ENCODE data around the gene ABCA4.

The ABCA4 gene

DNA sequence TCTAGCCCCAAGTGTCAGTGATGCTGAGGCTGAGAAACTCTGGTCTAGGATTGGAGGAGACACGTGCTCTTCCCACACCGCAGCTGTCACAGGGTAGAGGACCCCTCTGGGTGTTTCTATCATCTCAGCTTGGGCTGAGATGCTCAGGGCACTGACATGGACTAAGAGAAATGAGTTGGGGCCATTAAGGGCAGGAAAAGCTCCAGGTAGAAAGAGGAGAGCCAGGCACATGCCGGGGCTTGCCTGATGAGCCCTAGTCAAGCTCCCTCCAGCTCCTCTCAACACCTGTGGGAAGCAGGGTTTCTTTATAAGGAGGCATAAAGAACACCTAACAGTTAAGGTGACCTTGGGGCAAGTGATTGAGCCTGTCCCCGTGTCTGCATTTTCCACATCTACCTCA, 17.3 kb downstream of the ABCA4 start:
- no peak for DNase-seq

DNA sequence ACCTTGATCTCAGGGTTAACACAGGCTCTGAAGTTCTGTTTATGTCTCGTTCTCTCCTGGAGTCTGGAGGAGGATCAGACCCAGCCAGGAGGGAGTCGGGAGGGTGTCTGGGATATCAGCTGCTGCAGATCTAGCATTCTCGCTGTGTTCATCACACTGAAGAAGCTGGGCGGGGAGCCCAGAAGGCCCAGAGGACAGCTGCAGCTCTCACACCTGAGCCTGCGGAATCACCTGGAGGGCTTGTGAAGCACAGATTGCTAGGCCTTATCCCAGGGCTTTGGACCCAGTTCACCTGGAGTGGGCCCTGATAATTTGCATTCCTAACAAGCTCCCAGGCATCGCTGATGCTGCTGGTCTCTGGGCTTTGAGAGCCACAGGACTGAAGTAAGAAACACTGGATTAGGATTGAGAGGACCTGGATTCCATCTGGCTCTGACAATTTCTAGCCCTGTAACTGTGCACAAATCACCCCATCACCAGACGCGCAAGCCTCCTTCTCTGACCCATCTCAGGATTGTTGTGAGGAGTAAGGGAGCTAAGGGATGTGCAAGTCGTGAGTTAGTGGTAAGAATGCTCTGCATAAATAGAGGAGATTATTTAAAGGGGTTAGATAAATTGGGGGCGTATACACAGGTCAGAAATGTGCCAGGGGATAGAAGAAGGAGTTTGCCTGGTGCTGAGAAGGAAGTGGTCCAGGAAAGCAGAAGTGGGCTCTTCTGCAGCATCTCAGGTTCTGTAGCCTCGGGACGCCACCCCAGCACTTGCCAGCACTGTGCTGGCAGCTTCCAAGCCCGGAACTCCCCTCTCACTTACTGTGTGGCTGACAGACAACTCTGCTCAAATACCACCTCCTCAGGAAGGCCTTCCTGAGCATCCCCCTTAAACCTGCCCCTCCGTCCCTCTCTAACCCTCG, 19.1 kb downstream of the ABCA4 start:
- DNase-seq = no peak

DNA sequence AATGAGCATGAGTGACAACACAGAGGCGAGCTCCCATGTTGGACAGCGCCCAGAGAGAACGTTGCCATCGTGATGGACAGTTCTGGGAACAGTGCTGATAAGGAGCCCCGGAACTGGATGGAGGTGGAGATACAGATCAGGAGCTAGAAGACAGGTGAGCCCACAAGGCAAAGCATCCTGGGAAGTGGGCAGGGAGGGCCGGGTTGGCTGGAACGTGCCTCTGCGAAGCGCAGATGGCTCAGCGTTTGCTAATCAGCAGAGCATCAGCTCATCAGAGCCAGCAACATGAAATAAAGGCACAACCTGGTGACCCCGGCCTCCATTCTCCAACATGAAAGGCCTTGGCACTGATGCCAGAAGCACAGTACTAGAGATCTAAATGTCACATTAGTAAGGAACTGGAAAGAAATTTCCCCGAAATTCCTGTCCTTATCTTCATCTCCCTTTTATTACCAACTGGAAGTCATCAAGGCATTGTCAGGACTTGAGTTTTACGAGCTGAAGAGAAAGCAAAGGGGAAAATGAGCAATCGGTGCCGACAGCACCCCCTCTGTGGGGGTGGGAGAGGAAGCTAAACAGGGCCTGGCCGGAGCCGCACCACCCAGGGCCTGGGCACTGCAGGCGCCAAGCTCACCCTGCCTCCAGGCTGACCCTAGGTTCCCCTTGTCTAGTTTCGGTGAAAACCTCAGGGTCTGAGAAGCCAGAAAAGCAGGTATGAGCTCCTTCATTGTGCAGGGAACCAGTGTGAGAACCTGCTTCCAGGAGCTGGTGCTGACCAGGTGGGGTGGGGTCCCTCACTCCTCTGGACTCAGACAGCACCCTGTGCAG, 19.9 kb downstream of the ABCA4 start:
- no peak for DNase-seq

DNA sequence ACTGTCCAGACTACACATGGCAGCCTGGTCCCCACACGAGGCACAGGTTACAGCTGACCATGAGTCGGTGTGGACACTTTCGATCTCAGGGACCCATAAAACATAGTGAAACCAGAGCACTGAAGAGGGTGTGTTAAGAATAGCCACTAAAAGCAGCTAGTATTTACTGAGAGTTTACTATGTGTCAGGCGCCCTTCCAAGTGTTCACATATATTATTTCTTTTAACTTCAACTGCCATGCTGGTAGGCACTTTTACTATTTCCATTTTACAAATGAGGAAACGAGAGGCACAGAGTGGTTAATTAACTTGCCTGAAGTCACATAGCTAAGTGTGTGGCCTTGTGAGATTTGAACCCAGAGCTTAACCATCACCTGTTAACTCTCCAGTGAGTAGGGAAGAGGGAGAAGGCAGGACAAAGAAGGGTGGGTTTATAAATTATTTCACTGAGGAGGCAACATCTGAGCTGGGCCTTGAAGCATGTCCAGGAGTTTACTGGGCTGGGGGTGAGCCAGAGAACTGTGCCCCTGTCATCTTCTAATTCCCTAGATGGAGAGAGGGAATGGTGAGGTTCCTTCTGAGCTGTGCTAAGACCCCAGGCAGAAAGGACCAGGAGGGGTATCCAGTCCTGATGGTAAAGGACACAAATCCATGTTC, 20.7 kb downstream of the ABCA4 start:
- no peak for DNase-seq

DNA sequence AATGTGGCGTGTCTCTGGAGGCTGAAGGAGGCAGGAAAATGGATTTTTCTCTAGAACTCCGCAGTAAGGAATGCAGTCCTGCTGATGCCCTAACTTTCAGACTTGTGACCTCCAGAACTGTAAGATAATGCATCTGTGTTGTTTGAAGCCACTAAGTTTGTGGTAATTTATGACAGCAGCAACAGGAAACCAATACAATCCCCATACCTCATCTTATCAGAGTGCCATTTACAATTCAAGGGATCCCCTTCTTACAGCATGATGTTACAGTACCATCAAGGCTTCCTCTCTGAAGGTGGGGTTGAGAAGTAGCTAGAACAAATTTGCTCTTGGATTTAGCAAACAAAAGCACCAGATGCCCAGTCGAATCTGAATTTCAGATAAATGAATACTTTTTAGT, 21.6 kb downstream of the ABCA4 start:
- no peak for DNase-seq

DNA sequence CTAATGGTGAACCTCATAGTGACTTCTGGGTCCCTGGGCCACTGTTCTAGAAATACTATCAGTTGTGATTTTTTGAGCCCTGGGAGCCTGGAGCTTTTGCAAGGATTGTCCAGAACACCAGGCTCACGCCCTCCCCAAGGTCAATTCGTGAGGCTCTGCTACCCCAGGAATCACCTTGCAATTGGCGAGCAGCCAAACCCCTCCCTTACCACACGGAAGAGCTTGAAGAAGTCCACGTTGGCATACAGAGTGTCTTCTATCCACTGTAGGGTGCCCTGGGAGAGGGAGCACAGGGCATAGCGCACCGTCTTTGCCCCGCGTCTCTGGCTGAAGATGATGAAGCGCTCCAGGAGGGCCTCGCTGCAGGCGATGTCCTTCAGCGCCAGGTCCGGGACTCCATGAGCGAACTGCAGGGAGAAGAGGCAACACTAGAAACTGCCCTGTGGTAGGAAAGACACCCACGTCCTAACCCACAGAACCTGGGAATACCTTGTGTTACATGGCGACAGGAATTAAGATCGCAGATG, 22.3 kb downstream of the ABCA4 start:
- DNase-seq = no peak

DNA sequence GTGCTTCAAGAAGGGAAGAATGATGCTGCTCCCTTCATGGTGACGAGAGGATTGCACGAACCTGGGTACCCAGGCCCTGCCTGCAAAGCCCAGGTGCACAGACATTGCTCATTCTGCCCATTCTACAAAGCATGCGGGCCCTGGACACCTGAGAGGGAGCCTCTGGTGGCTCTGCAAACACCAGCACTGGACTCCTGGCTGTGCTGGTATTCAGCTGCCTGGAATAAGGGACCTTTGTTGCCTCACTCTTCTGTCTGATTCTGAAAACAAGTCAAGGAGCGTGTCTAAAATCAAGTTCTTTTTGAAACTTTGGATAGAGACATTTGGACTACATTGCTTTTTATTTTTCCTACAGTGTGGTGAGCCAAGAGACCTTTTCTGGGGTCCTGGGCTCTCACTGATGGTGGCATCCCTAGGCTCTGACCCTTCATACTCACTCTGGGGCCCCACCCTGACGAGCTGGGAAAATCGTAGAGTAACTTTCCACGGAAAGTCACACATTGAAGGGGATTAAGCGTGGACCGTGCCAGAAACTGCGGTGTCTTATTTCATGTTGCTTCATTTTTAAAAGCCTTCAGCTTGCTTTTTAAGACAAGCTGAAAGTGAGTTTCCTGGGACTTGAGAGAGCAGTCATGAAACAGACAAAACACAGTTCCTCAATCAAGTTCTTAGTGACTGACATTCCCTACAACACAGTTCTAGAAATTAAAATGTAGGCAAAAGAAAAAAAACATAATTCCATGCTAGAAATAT, 24.0 kb downstream of the ABCA4 start:
- DNase-seq = no peak

DNA sequence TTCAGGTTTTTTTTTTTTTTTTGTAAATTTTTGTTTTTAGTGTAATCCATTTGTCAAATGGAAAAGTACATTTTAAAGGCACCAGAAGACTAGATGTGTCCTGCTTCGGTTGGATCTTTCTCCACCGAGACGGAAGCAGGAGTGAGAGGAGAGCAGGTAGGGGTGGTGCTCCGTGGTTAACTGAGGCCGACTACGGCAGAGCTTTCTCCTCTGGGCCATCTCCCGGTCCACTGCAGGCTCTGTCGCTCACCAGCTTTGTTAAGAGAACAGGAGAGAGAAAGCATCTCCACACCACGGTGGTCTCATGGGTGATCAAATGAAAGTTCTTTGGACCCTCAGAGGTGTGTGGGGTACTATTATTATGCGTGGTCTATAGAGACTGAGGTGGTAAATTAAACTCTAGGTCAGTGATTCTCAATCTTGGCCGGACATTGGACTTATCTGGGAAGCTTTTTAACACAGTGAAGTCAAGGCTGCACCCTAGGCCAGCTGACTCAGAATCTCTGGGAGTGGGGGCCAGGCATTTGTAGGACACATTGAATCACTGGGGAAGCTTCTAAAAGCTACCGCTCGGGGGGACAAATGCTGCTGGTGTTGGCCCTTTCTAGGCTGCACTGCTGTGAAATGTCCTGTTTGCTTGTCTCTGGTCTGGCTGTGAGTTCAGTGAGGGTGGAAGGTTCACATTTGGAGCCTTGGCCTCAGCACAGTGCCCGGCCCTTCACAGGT, 25.0 kb downstream of the ABCA4 start:
- DNase-seq = peak; percentile 28

DNA sequence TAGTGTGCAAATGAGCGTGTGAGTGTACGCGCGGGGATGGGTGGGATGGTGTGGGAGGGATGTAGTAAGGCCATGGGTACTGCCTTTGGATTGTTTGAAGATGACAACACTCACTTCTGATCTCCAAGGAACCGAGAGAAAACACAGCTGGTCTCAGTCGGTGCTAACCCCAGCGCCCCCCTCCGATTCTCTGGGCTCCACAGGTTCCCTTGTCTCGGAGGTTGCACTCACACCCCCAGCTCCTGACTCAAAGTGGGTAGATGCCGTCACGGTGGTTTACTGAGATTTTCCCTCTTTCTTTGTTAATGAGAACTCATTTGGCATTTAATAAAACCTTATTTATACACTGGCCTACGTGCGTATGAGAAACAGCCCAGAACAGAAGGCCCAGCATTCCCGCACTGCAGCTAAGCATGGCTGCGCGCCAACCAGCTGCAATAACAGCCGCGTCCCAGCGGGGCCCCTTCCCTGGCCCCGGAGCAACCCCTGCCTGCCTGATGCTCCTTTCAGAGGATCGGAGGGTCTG, 25.8 kb downstream of the ABCA4 start:
- peak; percentile 80 for DNase-seq

DNA sequence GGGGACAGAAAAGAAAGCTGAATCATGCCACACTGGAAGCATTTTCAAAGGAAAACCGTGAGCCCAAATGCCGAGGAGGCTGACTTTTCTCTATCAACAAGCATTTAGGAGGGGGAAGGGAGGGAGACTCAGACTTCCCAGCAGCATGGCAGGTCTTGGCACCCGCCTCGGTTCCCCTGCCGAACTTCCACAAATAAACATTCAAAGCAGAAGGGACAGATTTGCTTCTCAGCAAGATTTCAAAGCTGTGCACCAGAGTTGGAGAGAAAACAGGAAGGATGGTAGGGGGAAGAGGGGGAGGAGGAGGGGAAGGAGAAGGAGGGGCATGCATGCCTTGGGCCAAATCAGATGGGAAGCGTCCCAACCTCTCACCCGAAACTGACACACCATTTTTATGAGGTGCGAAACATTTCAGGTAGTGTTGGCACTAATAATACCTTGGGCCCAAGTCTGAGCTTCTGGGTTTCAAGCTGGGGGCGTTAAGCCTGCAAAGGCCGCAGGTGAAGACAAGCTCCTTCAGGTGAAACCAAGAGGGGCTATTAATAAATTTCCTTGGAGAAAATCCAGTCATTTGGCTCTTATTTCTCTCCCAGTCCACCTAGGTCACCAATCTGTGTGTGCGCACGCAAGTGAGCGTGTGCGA, 26.4 kb downstream of the ABCA4 start:
- DNase-seq = peak; percentile 73

DNA sequence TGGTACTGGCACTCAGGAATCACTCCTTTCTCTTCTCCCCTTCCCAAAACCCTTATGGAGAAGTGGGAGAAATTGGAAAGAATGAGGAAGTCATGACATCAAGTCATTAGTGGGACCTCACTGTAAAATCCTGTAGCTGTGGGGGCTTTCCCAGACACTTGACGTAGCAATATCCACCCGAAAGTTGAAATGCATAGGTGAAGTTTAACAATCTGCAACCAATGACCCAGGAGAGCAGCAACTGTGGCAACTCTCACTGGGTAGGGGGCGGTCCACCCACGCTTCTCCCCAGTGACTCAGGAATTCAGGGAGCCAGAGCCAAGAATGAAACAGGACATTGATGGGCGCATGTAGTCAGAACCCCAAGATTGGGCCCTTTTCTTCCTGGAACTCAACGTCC, 27.0 kb downstream of the ABCA4 start:
- no peak for DNase-seq

DNA sequence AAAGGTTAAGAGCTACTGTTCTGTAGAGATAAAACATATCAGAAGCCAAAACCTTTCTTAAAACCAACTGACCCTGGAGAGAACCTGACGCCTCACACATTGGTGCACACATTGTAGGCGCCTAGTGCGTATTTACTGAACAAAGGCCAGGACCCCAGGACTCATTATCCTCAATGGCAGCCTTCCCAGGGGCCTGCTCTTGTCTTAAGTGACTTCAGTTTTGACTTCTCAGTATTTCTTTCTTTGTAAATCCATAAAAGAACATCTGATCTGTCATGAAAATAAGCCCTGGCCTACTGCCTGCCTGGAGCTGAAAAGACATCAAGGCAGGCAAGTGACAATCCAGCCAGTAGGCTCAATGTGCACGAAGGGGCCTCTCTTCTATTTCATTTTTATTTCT, 27.6 kb downstream of the ABCA4 start:
- no peak for DNase-seq

DNA sequence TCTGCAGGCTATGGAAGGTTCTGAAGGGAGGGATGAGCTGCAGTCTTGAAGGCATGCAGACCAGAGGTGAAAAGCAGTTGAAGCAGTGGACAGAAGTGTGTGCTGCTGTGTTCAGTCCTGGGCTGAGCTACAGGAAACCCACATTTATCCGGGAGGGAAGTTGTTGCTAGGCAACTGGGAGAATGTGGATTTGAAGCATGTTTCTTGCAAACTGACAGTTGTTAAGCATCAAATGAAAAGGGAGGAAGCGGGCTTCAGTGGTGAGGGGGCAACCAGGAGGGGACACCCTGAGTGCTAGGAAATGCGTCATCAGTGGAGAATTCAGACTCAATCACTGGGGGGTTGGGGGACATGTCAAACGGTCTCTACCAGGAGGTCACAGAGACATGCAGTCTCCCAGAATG, 28.7 kb downstream of the ABCA4 start:
- peak; percentile 85 for DNase-seq

DNA sequence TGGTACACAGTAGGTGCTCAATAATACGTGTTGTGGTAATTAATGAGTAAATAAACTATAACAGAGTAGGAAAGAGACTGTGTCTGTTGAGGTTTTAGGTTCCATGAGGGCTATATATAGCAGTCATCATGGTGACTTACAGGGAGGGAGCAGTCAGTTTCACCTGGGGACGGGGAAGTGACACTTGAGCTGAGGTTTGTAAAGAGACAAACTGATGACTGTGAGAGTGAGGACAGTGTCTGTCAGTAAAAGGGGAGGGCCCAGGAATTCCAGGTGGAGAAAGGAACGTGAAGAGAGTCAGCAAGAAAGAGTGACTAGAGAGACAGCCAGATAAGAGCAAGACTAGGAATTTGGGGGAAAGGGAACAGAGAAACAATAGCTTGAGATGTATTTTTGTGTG, 30.2 kb downstream of the ABCA4 start:
- no peak for DNase-seq

DNA sequence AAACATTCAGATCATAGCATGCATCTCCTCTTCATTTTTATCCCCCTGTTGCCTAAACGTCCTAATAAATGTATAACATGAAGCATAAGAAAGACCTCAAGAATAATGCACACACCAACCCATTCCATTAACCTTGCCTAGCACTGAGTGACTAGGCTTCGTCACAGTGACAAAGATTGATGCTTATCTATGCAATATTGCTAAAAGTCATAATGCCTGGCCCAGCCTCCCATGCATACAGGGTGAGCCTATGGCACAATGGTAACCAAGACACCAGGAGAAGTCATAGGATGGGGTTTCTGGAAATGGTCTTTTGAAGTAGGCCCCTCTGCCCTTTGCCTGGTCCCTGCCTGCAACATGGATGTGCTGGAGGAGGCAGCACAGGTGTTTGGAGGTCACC, 33.8 kb downstream of the ABCA4 start:
- DNase-seq = no peak

DNA sequence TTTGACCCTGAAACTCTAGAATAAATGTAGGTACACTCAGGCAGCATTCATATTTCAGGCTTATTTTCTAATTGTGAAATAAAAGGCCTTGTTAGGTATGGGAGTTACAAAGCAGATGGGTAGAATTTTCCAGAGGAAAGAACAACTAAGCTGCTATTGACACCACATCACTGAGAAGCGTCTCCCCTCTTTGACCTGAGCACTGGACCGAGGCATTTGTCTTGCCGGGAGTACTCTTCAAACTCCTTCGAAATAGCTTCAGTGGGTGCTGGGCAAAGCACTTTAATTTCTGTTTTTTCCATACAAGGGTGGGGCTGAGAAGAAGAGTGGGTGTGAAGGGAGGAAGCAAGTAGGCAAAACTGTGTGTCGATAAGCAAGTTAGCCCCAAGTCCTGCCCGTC, 36.4 kb downstream of the ABCA4 start:
- no peak for DNase-seq

DNA sequence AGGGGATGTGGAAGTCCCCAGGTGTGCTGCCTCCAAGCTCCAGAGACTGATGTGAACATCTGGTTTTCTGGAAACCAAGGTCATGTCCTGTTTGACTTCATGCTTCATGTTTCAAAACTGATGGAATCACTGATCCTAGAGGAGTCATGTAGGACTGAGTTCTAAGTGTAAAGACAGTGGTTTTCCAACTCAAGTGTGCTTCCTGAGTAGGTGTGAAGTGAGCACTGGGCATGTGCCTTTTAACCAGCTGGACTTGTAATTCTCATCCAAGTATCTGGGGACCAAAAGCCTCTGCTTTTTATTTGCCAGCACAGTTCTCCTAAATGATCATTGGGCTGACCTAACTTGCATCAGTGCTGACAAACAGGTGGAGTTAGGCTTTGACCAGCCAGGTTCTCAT, 36.9 kb downstream of the ABCA4 start:
- no peak for DNase-seq

DNA sequence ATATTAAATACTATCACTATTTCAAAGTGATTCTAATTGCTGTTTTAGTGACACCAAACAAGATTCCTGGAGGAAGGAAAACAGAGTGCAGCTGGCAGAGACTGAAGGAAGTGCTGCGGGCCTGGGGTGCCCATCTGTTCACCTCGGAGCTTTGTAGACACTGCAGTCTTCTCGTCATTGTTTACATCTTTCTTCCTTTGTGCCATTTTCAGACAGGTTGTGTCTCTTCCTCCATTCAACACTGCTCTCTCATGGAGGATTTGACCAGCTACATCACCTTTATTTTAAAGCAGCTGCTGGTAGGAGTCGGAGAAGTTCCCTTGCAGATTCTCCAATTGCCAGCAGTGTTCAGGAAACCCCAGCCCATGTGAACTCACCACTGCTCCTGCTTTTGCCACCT, 37.3 kb downstream of the ABCA4 start:
- no peak for DNase-seq

DNA sequence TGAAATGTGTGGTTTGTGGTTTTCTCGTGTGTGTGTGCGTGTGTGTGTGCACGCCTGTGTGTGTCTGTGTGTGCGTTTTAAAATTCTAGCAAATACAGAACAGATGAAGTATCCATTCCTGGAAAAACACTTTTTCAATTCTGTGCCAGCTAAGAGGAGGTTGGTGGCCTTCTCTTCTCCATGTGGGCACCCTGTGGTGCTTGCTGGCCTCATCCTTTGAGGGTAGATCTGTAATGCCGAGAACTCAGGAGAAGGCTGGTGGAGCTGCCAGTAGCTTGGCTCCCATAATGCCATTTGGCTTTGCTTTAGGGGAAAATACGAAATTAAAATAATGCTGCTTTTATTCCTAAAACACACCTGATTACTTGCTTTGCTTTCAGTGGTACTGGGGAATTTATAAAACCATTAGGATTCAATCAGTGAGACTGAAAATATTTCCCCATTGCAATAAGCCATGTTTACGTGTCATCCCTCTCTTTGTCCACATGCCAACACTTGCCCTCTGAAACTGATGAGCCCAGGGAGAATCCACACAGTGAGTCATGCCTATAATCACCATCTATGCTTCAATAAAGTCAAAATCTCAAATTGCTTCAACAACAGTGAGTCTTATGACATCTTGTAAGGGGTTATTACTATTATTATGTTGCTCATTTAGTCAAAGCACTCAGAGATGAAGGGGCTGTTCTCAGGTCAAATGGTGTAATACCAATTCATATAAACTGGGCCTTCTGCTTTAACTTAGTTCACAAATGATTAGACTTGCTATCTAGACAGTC, 39.2 kb downstream of the ABCA4 start:
- peak; percentile 85 for DNase-seq

DNA sequence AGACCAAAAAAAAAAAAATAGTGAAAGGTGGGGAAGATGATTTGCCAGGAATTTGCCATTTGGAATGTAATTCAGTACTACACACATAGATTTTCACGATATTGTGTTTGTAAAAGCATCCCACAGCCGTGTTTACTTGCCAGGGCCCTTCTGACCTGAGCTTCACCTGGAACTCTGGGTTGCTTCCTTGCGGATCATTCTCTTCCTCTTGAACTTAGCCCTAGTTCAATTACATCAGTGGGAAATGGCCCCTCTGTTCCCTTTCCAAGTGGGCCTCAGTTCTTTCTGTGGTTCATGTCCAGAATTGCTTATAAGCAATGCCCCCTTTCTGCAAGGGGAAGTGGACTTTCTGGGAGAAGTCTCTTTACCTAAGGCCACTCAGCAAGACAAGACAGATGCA, 41.0 kb downstream of the ABCA4 start:
- DNase-seq = no peak

All from fibroblast of skin of right biceps (primary cell).